ENCODE measurements around the gene LRP10. TPM values are rescaled to one million over a fixed set of nuclear protein-coding genes. Genes with fewer than 3 reads are reported as not detected.

Gene LRP10, protein sequence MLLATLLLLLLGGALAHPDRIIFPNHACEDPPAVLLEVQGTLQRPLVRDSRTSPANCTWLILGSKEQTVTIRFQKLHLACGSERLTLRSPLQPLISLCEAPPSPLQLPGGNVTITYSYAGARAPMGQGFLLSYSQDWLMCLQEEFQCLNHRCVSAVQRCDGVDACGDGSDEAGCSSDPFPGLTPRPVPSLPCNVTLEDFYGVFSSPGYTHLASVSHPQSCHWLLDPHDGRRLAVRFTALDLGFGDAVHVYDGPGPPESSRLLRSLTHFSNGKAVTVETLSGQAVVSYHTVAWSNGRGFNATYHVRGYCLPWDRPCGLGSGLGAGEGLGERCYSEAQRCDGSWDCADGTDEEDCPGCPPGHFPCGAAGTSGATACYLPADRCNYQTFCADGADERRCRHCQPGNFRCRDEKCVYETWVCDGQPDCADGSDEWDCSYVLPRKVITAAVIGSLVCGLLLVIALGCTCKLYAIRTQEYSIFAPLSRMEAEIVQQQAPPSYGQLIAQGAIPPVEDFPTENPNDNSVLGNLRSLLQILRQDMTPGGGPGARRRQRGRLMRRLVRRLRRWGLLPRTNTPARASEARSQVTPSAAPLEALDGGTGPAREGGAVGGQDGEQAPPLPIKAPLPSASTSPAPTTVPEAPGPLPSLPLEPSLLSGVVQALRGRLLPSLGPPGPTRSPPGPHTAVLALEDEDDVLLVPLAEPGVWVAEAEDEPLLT
- total RNA-seq = 58.1 and 144 TPM in 2 replicates

DNA sequence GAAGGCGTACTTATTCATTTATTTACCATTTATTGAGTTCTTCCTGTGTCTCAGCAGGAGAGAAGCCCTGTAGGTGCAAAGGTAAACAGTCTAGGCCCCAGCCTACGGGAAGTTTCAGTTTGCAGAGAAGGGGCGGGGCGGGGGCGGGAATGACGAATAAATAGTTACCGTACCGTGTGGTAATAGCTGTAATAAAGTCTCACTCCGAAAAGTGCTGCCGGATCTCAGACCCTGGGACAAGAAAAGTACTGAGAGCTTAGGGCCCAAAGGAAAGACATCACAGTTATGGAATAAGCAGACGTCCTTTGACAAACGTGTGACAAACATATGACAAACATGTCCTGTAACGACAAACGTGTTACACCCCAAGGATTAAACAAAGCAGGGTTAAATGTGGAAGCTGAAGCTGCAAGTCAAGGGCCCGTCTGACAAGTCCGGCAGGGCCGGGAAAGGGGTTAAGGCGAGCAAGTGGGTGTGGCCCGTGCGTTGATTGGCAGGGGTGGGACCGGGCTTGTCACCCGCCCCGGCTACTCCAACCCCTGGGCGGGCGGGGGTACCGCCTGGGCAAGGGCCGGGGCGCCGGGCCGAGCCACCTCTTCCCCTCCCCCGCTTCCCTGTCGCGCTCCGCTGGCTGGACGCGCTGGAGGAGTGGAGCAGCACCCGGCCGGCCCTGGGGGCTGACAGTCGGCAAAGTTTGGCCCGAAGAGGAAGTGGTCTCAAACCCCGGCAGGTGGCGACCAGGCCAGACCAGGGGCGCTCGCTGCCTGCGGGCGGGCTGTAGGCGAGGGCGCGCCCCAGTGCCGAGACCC lies at the start of gene LRP10:
Gene LRP10 (plus strand): TSS at position 517 of the 809 bp plus-strand sequence. CDS start 564 bp downstream, outside the sequence.

DNA sequence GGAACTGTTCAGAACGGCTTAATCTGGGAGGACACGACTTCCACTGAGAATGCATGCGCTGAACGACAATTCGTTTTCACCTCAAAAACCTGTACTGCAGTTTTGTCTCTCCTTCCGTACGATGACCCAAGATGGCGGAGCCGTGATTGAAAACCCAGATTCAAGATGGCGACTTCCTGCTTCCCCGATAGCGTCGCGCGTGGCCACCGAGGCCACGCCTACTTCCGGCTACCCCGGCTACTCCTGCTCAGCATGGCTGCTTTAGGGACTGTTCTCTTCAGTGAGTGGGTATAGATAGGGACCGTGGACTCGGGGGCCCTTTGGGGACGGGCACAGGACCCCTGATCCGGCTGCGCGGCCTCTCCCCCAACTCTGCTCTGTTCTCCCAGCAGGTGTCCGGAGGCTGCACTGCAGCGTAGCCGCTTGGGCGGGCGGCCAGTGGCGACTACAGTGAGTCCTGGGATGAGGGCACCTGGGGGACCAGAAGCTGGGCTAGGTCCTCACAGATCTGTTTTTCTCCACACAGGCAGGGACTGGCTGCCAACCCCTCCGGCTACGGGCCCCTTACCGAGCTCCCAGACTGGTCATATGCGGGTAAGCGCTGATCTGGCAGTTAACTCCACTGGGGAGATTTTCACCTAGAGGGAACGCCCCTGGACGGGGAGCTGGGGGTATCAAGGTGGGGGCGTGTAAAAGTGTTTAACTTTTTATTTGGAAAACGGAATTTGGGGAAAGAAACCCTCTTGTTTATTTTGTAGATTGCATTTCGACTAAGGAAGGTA lies 41.7 kb upstream of the LRP10 start, which contains the start of gene MRPL52:
Gene MRPL52 (plus strand): TSS at position 227 of the 782 bp plus-strand sequence. CDS start 26 bp downstream, at position 253.

DNA sequence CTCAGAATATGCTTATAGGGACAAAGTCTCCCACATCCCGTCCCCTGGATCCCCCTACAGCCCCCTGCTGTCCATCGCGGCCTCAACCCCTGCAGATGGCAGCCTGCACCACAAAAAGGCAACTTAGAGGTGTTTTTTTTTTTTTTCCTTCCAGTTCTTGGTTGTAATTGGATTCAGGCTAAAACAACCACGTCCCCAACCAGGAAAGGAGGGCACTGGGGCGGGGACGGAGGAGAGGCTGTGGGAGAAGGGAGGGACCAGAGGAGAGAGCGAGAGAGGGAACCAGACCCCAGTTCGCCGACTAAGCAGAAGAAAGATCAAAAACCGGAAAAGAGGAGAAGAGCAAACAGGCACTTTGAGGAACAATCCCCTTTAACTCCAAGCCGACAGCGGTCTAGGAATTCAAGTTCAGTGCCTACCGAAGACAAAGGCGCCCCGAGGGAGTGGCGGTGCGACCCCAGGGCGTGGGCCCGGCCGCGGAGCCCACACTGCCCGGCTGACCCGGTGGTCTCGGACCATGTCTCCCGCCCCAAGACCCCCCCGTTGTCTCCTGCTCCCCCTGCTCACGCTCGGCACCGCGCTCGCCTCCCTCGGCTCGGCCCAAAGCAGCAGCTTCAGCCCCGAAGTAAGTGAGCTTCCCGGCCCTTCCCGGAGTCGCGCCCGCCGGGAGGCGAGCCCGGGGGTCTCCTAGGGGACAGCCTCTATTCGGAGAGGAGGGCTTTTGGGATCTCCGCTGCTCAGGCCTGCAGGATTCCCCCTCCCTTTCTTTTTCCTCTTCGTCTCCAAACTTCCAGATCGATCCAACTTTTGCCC lies 35.0 kb upstream of the LRP10 start, which contains the start of gene MMP14:
Gene MMP14 (plus strand): TSS at position 285 of the 813 bp plus-strand sequence. CDS start 233 bp downstream, at position 518.

DNA sequence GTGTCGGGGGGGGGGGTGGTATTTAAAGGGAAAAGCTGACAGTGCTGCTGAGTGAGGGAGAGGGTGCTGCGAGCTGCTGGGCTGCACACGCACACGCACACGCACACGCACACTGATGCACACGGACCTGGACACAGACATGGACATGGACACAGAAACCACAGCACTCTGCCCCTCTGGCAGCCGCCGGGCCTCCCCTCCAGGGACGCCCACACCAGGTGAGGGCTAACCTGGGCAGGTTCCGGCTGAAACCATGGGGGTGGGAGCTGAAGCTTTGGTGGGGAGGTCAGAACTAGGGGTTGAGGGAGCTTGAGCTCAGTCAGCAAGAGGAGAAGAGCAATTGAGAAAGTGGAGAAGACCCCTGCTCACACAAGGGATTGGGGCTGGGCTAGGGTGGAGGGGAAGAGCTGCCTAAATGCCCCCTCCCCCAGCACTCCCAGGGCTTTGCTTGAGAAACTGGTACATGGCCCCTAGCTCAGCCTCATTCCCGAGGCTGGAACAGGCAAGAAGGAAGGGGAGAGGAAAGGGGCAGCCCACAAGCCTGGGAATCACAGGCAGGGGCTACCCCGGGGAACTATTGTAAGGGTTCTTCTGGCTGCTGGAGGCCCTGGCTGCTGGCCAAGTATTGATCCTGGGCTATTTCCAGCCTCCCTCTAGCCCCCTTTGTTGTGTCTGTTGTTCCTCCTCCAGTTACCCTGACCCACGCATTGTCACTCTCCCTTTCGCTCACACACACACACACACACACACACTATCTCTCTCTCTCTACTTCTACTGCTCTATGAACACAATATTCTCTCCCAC lies 11.8 kb downstream of the LRP10 start, which contains the start of gene REM2:
Gene REM2 (plus strand): TSS at position 50 of the 804 bp plus-strand sequence. CDS start 66 bp downstream, at position 116.

DNA sequence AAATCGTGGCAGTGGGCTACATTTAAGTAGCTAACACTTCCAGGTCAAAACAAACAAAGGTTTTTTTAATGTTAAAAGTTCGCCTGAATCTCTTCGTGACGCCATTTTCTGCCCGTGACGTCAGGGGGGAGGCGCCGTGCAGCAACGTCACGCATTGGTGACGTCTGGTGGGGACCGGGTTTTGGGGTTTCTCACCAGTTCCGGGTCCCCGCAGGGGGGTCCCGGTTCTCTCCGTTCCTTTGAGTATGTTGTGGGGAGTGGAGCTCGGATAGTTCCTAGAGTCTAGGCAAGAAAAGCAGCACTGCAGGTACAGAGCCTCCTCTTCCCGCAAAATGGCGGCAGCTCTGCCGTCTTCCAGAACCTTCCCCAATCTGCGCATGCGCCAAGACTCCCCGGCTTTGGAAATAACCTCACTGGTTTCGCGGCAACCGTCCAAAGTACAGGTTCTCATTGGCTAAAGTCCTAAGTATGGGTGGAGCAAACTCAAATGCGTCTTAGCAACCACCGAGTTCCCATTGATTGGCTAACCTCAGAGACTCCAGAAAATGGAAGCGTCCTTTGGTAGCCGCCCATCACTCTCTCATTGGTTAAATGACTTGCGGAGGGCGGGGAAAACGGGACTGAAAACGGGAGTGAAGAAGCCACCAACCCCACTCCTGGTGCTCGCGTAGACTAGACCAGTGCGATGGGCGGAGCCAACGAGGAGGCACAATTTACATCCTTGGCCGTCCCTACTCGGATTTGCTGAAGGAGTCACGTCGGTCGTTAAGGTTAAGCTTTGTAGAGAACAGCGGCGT lies 47.5 kb downstream of the LRP10 start, which contains the start of gene RBM23:
Gene RBM23 (minus strand): TSS at position 346 of the 797 bp plus-strand sequence.

DNA sequence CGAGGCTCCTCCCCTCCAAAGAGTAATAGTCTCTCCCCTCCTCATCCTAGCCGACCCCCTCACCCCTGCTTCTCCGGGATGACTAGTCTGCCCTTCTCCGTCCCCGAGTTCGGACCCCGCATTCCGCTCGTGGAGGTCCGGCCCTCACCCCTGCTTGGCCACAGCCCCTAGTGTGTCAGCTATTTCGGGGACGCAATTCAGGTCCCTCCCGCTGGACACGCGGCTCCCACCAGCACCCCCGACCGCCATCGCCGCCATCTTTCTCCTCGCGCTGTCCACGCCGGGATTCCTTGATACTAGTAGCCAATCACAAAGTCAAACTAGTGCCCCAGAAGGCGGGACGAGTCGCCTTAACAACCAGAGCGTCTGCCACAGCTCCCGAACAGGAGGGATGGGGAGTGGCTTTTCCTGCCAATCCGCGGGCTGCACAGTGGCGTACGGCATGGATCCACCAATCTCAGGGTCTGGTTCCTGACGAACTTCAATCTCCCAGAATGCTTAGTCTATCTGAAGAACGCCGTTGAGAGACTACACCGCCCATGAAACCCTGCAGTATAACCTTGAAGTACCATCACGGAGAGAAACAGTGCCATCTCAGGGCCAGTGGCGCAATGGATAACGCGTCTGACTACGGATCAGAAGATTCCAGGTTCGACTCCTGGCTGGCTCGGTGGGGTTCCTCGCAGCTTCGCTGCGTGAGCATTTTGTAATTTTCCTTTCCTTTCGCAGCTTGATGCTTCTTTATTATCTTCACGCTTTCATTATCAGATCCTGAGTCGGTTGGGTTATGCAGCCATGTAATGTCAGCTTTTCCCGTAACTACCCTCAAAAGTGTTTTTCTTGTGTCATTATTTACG lies 57.8 kb downstream of the LRP10 start, which contains the start of gene PRMT5:
Gene PRMT5 (minus strand): TSS at position 273 of the 857 bp plus-strand sequence. CDS start 15 bp downstream, at position 258.

Other genes with a start within 250 kb of the LRP10 start
- gene OR6J1, start 227.4 kb upstream of the LRP10 start, total RNA-seq = under 0.01 TPM in 1 of 2 replicates, not detected in the other
- 36.6 and 48.3 TPM in 2 replicates for gene OXA1L, start 105.1 kb upstream of the LRP10 start, total RNA-seq
- gene SLC7A7, start 56.3 kb upstream of the LRP10 start, total RNA-seq = 0.34 and 1.9 TPM in 2 replicates
- 21.1 and 29.4 TPM in 2 replicates for gene MRPL52, start 41.9 kb upstream of the LRP10 start, total RNA-seq
- gene MMP14, start 35.2 kb upstream of the LRP10 start, total RNA-seq = 127 and 515 TPM in 2 replicates
- under 0.01 and 0.14 TPM in 2 replicates for gene REM2, start 11.5 kb downstream of the LRP10 start, total RNA-seq
- 42.0 and 65.0 TPM in 2 replicates for gene RBM23, start 47.4 kb downstream of the LRP10 start, total RNA-seq
- gene PRMT5, start 57.6 kb downstream of the LRP10 start, total RNA-seq = 54.6 and 132 TPM in 2 replicates
- 23.0 and 84.8 TPM in 2 replicates for gene HAUS4, start 85.3 kb downstream of the LRP10 start, total RNA-seq
- gene AJUBA, start 110.8 kb downstream of the LRP10 start, total RNA-seq = 155 and 317 TPM in 2 replicates
- 7.7 and 8.2 TPM in 2 replicates for gene C14orf93, start 138.4 kb downstream of the LRP10 start, total RNA-seq
- 125 and 176 TPM in 2 replicates for gene PSMB5, start 163.2 kb downstream of the LRP10 start, total RNA-seq
- not detected in 2 replicates for gene PSMB11, start 170.5 kb downstream of the LRP10 start, total RNA-seq
- gene CDH24, start 185.8 kb downstream of the LRP10 start, total RNA-seq = 2.4 and 4.0 TPM in 2 replicates
- gene ACIN1, start 223.4 kb downstream of the LRP10 start, total RNA-seq = 40.7 and 73.9 TPM in 2 replicates
- gene C14orf119, start 223.8 kb downstream of the LRP10 start, total RNA-seq = 56.4 and 56.7 TPM in 2 replicates
- not detected in 2 replicates for gene CIROP, start 233.2 kb downstream of the LRP10 start, total RNA-seq
- not detected in 2 replicates for gene CEBPE, start 247.5 kb downstream of the LRP10 start, total RNA-seq

All from nasal cavity respiratory epithelium epithelial cell of viscerocranial mucosa (primary cell).